H1 (cell line): Measurements from ENCODE around the gene TRIP13. TPM values are rescaled to one million over a fixed set of nuclear protein-coding genes. Genes with fewer than 3 reads are reported as not detected.

Experiments
- CTCF ChIA-PET: fragments of 300-600 bp; sonication (Branson Sonifier 250); formaldehyde crosslinking; loops from one replicate; lab custom pipeline; 2021; ENCODE audit not compliant: partially characterized antibody; lab: Charles Lee
- POLR2A ChIA-PET: fragments of 300-600 bp; sonication (Branson Sonifier 250); formaldehyde crosslinking; loops from one replicate; lab custom pipeline; 2021; ENCODE audit warnings: inconsistent platforms; ENCODE audit not compliant: partially characterized antibody; lab: Charles Lee
- DNase-seq, 2 experiments: peaks; one replicate each; pipeline versions ENCODE4 v3.0.0 to v3.0.0-alpha.2; 2010 to 2022; ENCODE audit warnings: low spot score in 2 of 2, low read depth in 1 of 2, mixed read lengths in 1 of 2
- FAIRE-seq: peaks from 2 replicates; lab custom pipeline; 2011; peaks lifted over from hg19 to GRCh38; lab: Jason Lieb, UNC
- H2AFZ ChIP-seq: 2 replicates; pipeline ENCODE4 v1.8.1; 2012; ENCODE audit warnings: low read length, inconsistent platforms
- H2AK5ac ChIP-seq: 2 replicates; pipeline ENCODE4 v1.6.1; 2013; ENCODE audit warnings: low read depth, low read length
- H2BK120ac ChIP-seq: replicated peaks from 2 replicates; pipeline ENCODE3; 2013; ENCODE audit warnings: low read depth, low read length, inconsistent platforms
- H2BK12ac ChIP-seq: 2 replicates; pipeline ENCODE4 v1.6.1; 2013; ENCODE audit warnings: low read depth, low read length
- H2BK15ac ChIP-seq: 2 replicates; pipeline ENCODE4 v1.6.1; 2013; ENCODE audit warnings: low read length
- H2BK20ac ChIP-seq: 2 replicates; pipeline ENCODE4 v1.6.1; 2013; ENCODE audit warnings: low read length
- H2BK5ac ChIP-seq: 2 replicates; pipeline ENCODE4 v1.6.1; 2013; ENCODE audit warnings: low read depth, low read length
- H3K14ac ChIP-seq: 2 replicates; pipeline ENCODE4 v1.6.1; 2013; ENCODE audit warnings: inconsistent platforms; ENCODE audit not compliant: insufficient read length
- H3K18ac ChIP-seq: 2 replicates; pipeline ENCODE4 v1.6.1; 2013; ENCODE audit warnings: low read length; ENCODE audit errors: extremely low read depth
- H3K23ac ChIP-seq: 2 replicates; pipeline ENCODE4 v1.6.1; 2013; ENCODE audit warnings: inconsistent platforms; ENCODE audit not compliant: insufficient read length
- H3K23me2 ChIP-seq: 2 replicates; pipeline ENCODE4 v1.6.1; 2013; ENCODE audit warnings: low read depth, low read length
- H3K27ac ChIP-seq: 2 replicates; pipeline ENCODE4 v1.6.1; 2011; ENCODE audit warnings: low read depth, low read length, inconsistent platforms
- H3K27me3 ChIP-seq, 4 experiments: replicated peaks in 1 of 4; 1 replicate in 1 of 4; 2 replicates in 3 of 4; pipeline versions ENCODE4 v1.6.1 to v1.8.1; 2011 to 2013; ENCODE audit warnings: low read length in 3 of 4, mild to moderate bottlenecking in 3 of 4, inconsistent platforms in 2 of 4, mixed read lengths in 2 of 4, moderate library complexity in 1 of 4; ENCODE audit not compliant: control insufficient read depth in 3 of 4, insufficient read depth in 3 of 4; ENCODE audit errors: extremely low read depth in 1 of 4
- H3K36me3 ChIP-seq, 4 experiments: 2 replicates each; pipeline versions ENCODE4 v1.6.1 to v1.8.1; 2011 to 2013; ENCODE audit warnings: mild to moderate bottlenecking in 4 of 4, low read length in 3 of 4, moderate library complexity in 2 of 4, control low read depth in 1 of 4, inconsistent platforms in 1 of 4; ENCODE audit not compliant: insufficient read depth in 4 of 4, control insufficient read depth in 2 of 4
- H3K4ac ChIP-seq: replicated peaks from 2 replicates; pipeline ENCODE3; 2013; ENCODE audit warnings: low read length, low read depth, mixed read lengths, inconsistent platforms; ENCODE audit not compliant: insufficient read length
- H3K4me1 ChIP-seq, 4 experiments: replicated peaks in 1 of 4; 1 replicate in 1 of 4; 2 replicates in 3 of 4; pipeline versions ENCODE4 v1.6.1 to v1.8.1; 2011 to 2013; ENCODE audit warnings: low read length in 3 of 4, inconsistent platforms in 2 of 4, mixed read lengths in 1 of 4; ENCODE audit not compliant: insufficient read depth in 4 of 4, control insufficient read depth in 3 of 4
- H3K4me2 ChIP-seq, 2 experiments: 2 replicates each; pipeline versions ENCODE4 v1.6.1 to v1.8.1; 2011 to 2013; ENCODE audit warnings: low read depth in 2 of 2, low read length in 2 of 2, control low read depth in 1 of 2, inconsistent platforms in 1 of 2, mild to moderate bottlenecking in 1 of 2; ENCODE audit not compliant: insufficient read depth in 1 of 2
- H3K4me3 ChIP-seq, 4 experiments: fragments of 200-600, 300-600 bp in 1 of 4; sonication (generic), shearing (Covaris generic), sonication (Bioruptor Twin) in 1 of 4; 2 replicates each; pipeline versions ENCODE4 v1.5.1 to v1.8.1; 2011 to 2016; ENCODE audit warnings: low read length in 4 of 4, low read depth in 3 of 4, control low read depth in 2 of 4, inconsistent platforms in 2 of 4, mild to moderate bottlenecking in 2 of 4, mixed read lengths in 1 of 4, moderate library complexity in 1 of 4; ENCODE audit not compliant: insufficient read depth in 2 of 4; ENCODE audit errors: extremely low read depth in 1 of 4
- H3K56ac ChIP-seq: replicated peaks from 2 replicates; pipeline ENCODE3; 2013; ENCODE audit warnings: low read depth, mild to moderate bottlenecking, mixed read lengths, low read length, inconsistent platforms; ENCODE audit not compliant: insufficient read length
- H3K79me1 ChIP-seq: 2 replicates; pipeline ENCODE4 v1.6.1; 2013; ENCODE audit warnings: low read depth, low read length, control low read depth
- H3K79me2 ChIP-seq, 2 experiments: 2 replicates each; pipeline versions ENCODE4 v1.6.1 to v1.8.1; 2012 to 2013; ENCODE audit warnings: low read length in 2 of 2, mild to moderate bottlenecking in 2 of 2, inconsistent platforms in 1 of 2; ENCODE audit not compliant: insufficient read depth in 2 of 2, control insufficient read depth in 1 of 2
- H3K9ac ChIP-seq, 4 experiments: replicated peaks in 1 of 4; 1 replicate in 1 of 4; 2 replicates in 3 of 4; pipeline versions ENCODE4 v1.6.1 to v1.8.1; 2011 to 2013; ENCODE audit warnings: low read depth in 3 of 4, low read length in 3 of 4, control low read depth in 2 of 4, mild to moderate bottlenecking in 2 of 4, moderate library complexity in 2 of 4, inconsistent platforms in 1 of 4; ENCODE audit errors: extremely low read depth in 1 of 4
- H3K9me3 ChIP-seq, 2 experiments: 2 replicates each; pipeline versions ENCODE4 v1.6.1 to v1.8.1; 2012 to 2013; ENCODE audit warnings: mild to moderate bottlenecking in 2 of 2, moderate library complexity in 2 of 2, control low read depth in 1 of 2, inconsistent platforms in 1 of 2, low read depth in 1 of 2, low read length in 1 of 2, mixed read lengths in 1 of 2; ENCODE audit not compliant: insufficient read depth in 2 of 2
- H4K20me1 ChIP-seq, 2 experiments: replicated peaks in 1 of 2; 2 replicates each; pipeline versions ENCODE3 to v1.8.1; 2011 to 2013; ENCODE audit warnings: inconsistent platforms in 2 of 2, low read length in 2 of 2, mild to moderate bottlenecking in 1 of 2; ENCODE audit not compliant: insufficient read depth in 2 of 2, control insufficient read depth in 1 of 2
- H4K5ac ChIP-seq: 2 replicates; pipeline ENCODE4 v1.6.1; 2013; ENCODE audit warnings: low read length, low read depth, mixed read lengths, inconsistent platforms; ENCODE audit not compliant: insufficient read length
- H4K8ac ChIP-seq: 2 replicates; pipeline ENCODE4 v1.8.0; 2013; ENCODE audit warnings: mild to moderate bottlenecking, moderate library complexity, low read length, inconsistent platforms; ENCODE audit not compliant: insufficient read depth; ENCODE audit errors: extremely low read depth
- H4K91ac ChIP-seq: replicated peaks from 2 replicates; pipeline ENCODE3; 2013; ENCODE audit warnings: low read length, mixed read lengths, inconsistent platforms; ENCODE audit not compliant: insufficient read length
- KDM1A ChIP-seq: fragments of 200-600, 300-600 bp; sonication (generic); IDR thresholded peaks from 2 replicates; pipeline ENCODE4 v1.7.1; 2016; ENCODE audit warnings: mild to moderate bottlenecking, low read length, borderline replicate concordance
- KDM5A ChIP-seq: fragments of 200-600 bp; IDR thresholded peaks from 2 replicates; pipeline ENCODE4 v1.7.1; 2012; ENCODE audit warnings: mild to moderate bottlenecking, low read length, inconsistent platforms, mixed read lengths
- SUZ12 ChIP-seq: fragments of 200-600 bp; sonication (generic); IDR thresholded peaks from 2 replicates; pipeline ENCODE4 v1.6.1; 2012; ENCODE audit warnings: mild to moderate bottlenecking, inconsistent platforms, low read length, moderate library complexity, mixed read lengths
- WGBS, 2 experiments: shearing (Covaris generic) in 1 of 2; methylation state at CpG; one replicate each; pipeline versions ENCODE4 v1.1.6 to v1.1.7; 2013 to 2015; ENCODE audit warnings: low lambda C conversion rate in 2 of 2, mixed read lengths in 2 of 2, inconsistent platforms in 1 of 2, low coverage in 1 of 2, missing lambda C conversion rate in 1 of 2; ENCODE audit not compliant: insufficient replicate concordance in 2 of 2, insufficient coverage in 1 of 2, insufficient read length in 1 of 2; ENCODE audit errors: extremely low coverage in 1 of 2, missing lambda C conversion rate in 1 of 2; 5-methylcytosine and 5-hydroxymethylcytosine counted together
- polyA plus RNA-seq, 7 experiments: library from polyadenylated mRNA; depleted of rRNA in 3 of 7; stranded (reverse) in 5 of 7; unstranded in 2 of 7; fragments of >200 nt in 5 of 7; fragments of 200-250 nt in 2 of 7; gene quantifications; 1 replicate in 5 of 7; 2 replicates in 1 of 7; 4 replicates in 1 of 7; pipeline versions ENCODE4 v1.2.1 to v1.2.3, GENCODE V29; 2011 to 2013; ENCODE audit warnings: missing spikeins in 2 of 7, mixed read lengths in 2 of 7
- total RNA-seq: library from RNA; stranded (reverse); fragmentation: NEBNext Ultra II Directional; extraction: Animal tissue kit (Norgen Biotek cat#: 25700); gene quantifications from 2 replicates; pipeline ENCODE4 v1.2.1, GENCODE V29; 2021
- TF ChIP-seq, protein P1 (sequence below): IDR thresholded peaks from 2 replicates; pipeline ENCODE4 v1.6.1; 2012; ENCODE audit warnings: inconsistent platforms

TRIP13 gene
- total and polyA plus RNA-seq, 2 of the 8 experiments (the other 6 are each of a cell fraction or from before 2014, with no cell fraction given) = 20.0 to 39.2 TPM

DNA sequence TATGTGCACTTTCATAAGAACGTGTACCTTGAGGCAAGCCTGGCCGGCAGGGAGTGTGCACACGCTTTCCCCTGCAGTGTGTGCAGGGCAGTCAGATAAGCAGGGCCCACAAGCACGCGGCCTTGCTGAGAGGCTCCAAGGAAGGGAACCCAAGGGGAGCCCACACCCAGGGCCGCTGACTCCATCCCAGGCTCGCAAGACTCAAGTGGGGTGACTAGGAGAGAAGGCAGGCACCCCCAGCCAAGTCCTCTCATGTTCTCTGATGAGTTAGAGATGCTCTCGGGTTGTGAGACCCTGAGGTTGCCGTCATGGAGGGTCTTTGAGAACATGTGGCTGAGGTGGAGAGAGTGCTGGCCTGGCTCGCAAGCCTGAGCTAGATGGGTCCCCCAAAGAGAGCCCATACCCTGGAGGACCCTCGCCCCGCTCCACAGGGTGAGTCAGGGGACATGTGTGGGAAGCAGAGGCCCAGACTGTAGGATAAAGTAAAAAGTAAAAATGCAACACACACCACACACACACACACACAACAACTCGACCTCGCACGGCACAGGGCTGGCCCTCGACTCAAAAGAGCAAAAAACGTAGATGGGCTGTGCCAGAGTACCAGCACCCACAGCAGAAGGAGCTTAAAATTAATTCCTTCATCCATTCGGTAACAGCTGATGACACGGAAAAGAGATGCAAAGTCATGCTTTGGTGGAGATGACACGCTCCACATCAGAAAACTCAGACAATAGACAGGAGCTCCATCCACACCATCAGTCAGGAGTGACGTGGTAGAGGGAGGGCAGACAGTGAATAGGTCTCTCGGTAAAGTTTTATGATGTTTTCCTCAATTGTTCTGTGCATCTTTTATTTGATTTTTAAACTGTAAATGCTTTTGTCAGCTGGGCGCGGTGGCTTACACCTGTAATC is 61.1 kb downstream of the TRIP13 start:
- POLR2A ChIA-PET = interaction anchor here (0.9 to 1.3 kb wide), 2 partner anchors 56 to 80 kb away, joined by 3 to 4 read pairs; no protein-coding TSS in a partner anchor
- Histone ChIP-seq H3K27ac (no peak overlapping the region), H4K91ac (no peak overlapping the region), H3K27me3 (no peaks in the 10 kb centered on the region), H3K18ac (no peak overlapping the region), H2AFZ (no peak overlapping the region), H2BK5ac (no peak overlapping the region), H3K4me2 (no peak overlapping the region)
- WGBS, 2 experiments = 91% methylated on average over 22 of the region's 24 CpGs; no CpG with 5 or more reads in 1 of the 2 experiments
- TF ChIP-seq KDM1A = no peak
- no peak for TF ChIP-seq KDM5A
- no peak for TF ChIP-seq SUZ12
- TF ChIP-seq, protein P1, sequence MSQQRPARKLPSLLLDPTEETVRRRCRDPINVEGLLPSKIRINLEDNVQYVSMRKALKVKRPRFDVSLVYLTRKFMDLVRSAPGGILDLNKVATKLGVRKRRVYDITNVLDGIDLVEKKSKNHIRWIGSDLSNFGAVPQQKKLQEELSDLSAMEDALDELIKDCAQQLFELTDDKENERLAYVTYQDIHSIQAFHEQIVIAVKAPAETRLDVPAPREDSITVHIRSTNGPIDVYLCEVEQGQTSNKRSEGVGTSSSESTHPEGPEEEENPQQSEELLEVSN = no peak
- TF ChIP-seq, all 59 proteins: peak for 0
- Histone ChIP-seq H3K79me1 (no peaks in the 10 kb centered on the region), H2BK20ac (no peak overlapping the region), H3K14ac (no peak overlapping the region), H3K36me3 (no peaks in the 10 kb centered on the region), H4K20me1 (no peaks in the 10 kb centered on the region), H3K9ac (no peak overlapping the region), H4K5ac (no peak overlapping the region), H2BK120ac (no peak overlapping the region), H3K4me3 (no peak overlapping the region), H2AK5ac (no peak overlapping the region), H4K8ac (no peak overlapping the region), H3K56ac (no peak overlapping the region), H3K23ac (no peak overlapping the region), H3K23me2 (no peaks in the 10 kb centered on the region), H2BK12ac (no peak overlapping the region), H2BK15ac (no peak overlapping the region), H3K79me2 (no peaks in the 10 kb centered on the region), H3K4ac (no peak overlapping the region), H3K4me1 (no peaks in the 10 kb centered on the region), H3K9me3 (no peaks in the 10 kb centered on the region)
- no peak for DNase-seq
- no peak for FAIRE-seq
- CTCF ChIA-PET = interaction anchor here (0.6 to 1.6 kb wide), 6 partner anchors 12 to 57 kb away, joined by 3 to 5 read pairs (median 4); no protein-coding TSS in a partner anchor
